OCI-LY3 (cell line): Measurements from ENCODE around the gene TRIM7.

Source experiments
- CTCF ChIP-seq: fragments of 200-600, 300-600 bp; sonication (generic); IDR thresholded peaks from 2 replicates; pipeline ENCODE4 v1.5.1; 2014; ENCODE audit warnings: antibody characterized with exemption, low read length, low read depth
- EZH2phosphoT487 ChIP-seq: fragments of 200-600 bp; shearing (Covaris generic); IDR thresholded peaks from 2 replicates; pipeline ENCODE4 v1.6.1; 2018; ENCODE audit warnings: antibody characterized with exemption, mixed run types, low read depth

DNA sequence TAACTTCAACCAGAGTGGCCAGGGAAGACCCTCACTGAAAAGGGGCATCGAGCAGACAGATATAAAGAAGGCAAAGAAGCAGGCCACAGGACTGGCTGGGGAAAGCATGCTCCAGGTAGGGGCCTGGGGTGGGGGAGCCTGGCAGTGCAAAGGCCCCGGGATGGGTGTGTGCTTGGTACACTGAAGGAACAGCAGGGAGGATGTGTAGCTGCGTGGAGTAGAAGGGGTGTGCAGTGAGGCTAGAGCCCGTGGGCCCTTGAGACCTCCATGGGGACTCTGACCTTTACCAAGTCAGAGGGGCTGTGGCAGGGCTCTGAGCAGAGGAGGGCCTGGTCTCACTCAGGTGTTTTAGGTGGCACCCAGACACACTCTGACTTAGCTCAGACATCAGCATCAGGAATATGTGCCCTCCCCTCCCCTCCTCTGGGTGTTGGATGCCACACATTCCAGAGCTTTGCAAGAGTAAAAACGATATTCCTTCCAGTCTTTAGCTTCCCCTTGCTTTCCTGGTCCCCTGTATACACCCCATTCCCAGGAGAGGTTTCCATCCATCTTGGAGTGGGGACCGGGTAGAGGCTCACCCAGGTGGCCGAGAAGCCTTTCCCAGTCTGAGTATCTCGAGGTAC, 7.6 kb downstream of the TRIM7 start:
- TF ChIP-seq CTCF (no peak), EZH2phosphoT487 (no peak)
